HUES64 (cell line): Measurements from ENCODE around the gene ANTXRL.
"Not testable (repeated sequence)": the region's sequence is repeated elsewhere in the genome, so short reads cannot be mapped to it uniquely, and the experiment has no call there.

Source experiments
- H3K27ac ChIP-seq: 2 replicates; pipeline ENCODE4 v1.7.0; 2013; ENCODE audit warnings: low read depth, low read length, inconsistent platforms
- H3K27me3 ChIP-seq: 2 replicates; pipeline ENCODE4 v1.6.1; 2013; ENCODE audit warnings: mild to moderate bottlenecking, low read length; ENCODE audit not compliant: insufficient read depth
- H3K36me3 ChIP-seq: 2 replicates; pipeline ENCODE4 v1.6.1; 2013; ENCODE audit warnings: mild to moderate bottlenecking, low read length; ENCODE audit not compliant: insufficient read depth
- H3K4me1 ChIP-seq: 2 replicates; pipeline ENCODE4 v1.6.1; 2013; ENCODE audit warnings: mild to moderate bottlenecking, low read length, moderate library complexity; ENCODE audit not compliant: insufficient read depth
- H3K4me3 ChIP-seq: 2 replicates; pipeline ENCODE4 v1.5.1; 2013; ENCODE audit warnings: mild to moderate bottlenecking, low read length, moderate library complexity
- H3K9ac ChIP-seq: 2 replicates; pipeline ENCODE4 v1.6.1; 2013; ENCODE audit warnings: mild to moderate bottlenecking, low read depth, low read length
- H3K9me3 ChIP-seq: 2 replicates; pipeline ENCODE4 v1.6.1; 2013; ENCODE audit warnings: low read depth, low read length; ENCODE audit not compliant: insufficient read depth
- whole genome bisulfite sequencing: fragments of 150-250, 120-280 bp; methylation state at CpG from one replicate; pipeline ENCODE4 v1.1.7; 2013; ENCODE audit warnings: missing lambda C conversion rate; 5-methylcytosine and 5-hydroxymethylcytosine counted together

ANTXRL gene

DNA sequence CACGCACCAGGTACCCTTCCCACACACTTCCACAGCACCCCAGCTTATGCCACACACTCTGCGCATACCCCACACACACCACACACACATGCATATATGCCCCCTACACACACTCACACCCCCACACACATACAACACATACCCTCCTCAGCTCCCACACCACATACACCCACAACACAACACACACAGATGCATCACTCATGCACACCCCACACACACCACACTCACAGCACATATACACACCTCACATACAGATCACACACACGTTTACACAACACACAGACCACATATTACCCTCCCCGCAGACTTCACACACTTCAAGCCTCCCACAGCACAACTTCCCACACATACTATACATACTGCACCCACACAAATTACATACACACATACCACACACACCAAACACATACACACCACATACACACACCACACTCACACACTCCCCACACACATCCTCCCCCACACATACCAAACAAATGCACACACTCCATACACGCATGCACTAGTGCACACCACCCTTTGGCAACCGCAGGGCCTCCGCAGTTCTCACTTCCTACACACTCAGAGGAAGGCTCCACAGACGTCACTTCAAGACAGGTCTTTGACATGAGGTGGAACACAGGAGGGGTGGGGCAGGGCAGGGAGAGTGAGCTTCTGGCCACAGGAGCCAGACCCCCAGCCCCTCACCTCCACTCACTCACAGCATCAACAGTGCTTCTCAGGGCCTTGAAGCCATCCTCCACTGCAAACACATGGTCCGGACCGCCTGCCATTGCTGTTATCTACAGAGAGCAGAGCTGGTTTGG lies 18.5 kb upstream of the ANTXRL start:
- Histone ChIP-seq H3K4me3 (no peak overlapping the region), H3K9me3 (no peaks in the 10 kb centered on the region), H3K9ac (no peak overlapping the region), H3K36me3 (no peaks in the 10 kb centered on the region), H3K27me3 (no peaks in the 10 kb centered on the region), H3K4me1 (no peaks in the 10 kb centered on the region), H3K27ac (no peak overlapping the region)
- 60% methylated on average over 9 of the region's 10 CpGs for WGBS

DNA sequence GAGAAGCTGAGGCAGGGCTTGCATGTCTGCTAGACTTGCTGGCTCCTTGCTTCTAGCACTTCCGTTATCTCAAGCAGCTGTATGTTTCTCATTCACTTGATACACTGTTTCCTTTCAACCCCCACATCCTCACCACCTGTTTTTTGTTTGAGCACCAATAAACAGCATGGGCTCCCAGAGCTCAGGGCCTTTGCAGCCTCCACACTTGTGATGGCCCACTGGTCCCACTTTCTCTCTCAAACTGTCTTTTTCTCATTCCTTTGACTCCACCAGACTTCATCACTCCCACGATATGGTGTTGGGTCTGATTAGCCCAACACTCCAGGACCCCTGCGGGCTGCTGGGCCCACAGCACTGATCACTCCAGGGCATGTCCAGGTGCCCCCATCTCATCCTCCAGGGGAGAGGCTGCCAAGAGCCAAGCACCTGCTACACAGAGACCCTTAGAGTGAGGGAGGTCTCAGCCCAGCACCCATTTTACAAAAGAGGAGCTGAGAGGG lies 17.2 kb upstream of the ANTXRL start:
- WGBS, result 89% methylated on average over 3 of the region's 3 CpGs
- H3K27me3 ChIP-seq, H3K4me3 ChIP-seq, H3K36me3 ChIP-seq, H3K4me1 ChIP-seq, H3K9me3 ChIP-seq, H3K27ac ChIP-seq, H3K9ac ChIP-seq: not testable (repeated sequence)

GRCh38 chr10:46270086-46270811 lies 16.5 kb upstream of the ANTXRL start:
- Histone ChIP-seq H3K27me3 (no peaks in the 10 kb centered on the region), H3K9ac (no peak overlapping the region), H3K4me1 (no peaks in the 10 kb centered on the region), H3K4me3 (no peak overlapping the region), H3K9me3 (no peaks in the 10 kb centered on the region), H3K27ac (no peak overlapping the region), H3K36me3 (no peaks in the 10 kb centered on the region)
- 75% methylated on average over 6 of the region's 7 CpGs for WGBS

DNA sequence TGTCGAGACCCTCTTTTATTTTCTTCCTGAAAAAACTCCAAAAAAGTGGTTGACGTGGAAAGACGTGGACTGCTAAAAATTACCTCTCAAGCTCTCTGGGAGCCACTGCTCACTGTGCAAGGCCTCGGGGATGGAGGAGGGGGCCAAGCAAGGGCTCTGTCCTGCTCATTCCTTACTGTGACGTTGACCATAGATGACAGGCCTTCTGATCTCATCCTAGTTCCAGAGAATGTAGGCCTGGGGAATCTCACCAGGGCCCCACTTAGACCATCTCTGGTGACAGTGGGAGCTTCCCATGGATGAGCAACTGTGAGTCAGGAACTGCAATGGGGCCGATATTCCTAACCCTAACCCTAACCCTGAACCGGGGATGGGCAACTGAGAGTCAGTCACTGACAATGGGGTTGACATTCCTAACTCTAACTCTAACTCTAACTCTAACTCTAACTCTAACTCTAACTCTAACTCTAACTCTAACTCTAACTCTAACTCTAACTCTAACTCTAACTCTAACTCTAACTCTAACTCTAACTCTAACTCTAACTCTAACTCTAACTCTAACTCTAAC lies 15.8 kb upstream of the ANTXRL start:
- not testable (repeated sequence) for H3K27ac ChIP-seq, H3K36me3 ChIP-seq, H3K4me1 ChIP-seq, H3K27me3 ChIP-seq, H3K9me3 ChIP-seq, H3K9ac ChIP-seq, H3K4me3 ChIP-seq
- 94% methylated on average over 7 of the region's 7 CpGs for WGBS

DNA sequence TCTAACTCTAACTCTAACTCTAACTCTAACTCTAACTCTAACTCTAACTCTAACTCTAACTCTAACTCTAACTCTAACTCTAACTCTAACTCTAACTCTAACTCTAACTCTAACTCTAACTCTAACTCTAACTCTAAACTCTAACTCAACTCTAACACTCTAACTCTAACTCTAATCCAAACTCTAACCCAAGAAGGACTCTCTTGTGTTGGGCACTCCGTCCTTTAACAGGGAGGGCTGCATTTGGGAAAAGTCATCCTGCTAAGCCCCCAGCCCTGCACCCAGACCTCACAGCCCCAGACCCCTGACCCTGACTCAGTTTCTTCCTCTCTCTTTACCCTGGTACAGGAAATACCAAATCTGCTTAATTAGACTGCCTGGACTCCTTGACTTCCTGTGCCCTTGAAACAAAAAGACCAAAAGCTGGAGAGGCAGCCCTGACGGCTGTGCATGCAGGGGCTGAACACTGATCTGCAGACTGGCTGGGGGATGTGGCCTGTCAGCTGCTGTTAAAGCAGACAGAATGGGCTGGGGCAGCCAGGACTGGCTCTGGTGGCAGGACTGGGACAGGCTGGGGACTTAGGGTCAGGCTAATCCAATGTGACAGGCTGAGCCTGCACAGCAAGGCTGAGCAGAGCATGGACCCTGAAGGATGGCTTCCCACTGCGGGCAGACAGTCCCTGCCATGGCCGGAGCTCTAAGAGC lies 14.8 kb upstream of the ANTXRL start:
- 43% methylated on average over 4 of the region's 4 CpGs for WGBS
- H3K9ac ChIP-seq, H3K36me3 ChIP-seq, H3K4me3 ChIP-seq, H3K9me3 ChIP-seq, H3K27me3 ChIP-seq, H3K27ac ChIP-seq, H3K4me1 ChIP-seq: not testable (repeated sequence)

DNA sequence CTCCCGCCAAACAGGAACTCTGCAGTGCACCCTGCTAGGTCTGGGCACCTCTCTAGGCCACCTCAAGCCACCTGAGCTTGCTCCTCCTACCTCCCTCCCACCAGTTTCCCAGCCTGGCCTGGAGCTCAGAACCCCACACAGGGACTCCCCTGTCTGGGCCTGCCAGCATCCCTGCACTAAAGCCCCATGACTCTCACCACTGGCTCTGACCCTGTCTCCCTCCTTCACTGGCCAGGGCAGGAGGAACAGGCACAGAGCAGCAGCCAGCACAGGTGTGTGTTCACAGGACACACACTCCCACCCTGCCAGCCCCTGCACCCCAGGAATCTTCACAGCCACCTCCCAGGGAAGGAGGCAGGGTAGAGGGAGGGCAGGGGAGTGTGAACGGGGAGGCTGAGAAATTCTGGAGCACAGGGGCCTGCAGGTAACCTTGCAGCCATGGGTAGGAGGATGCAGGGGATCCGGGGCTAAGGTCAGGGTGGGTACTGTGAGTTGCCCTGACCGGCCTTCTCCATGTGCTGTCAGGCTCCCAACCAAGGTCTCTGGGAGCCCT lies 13.9 kb upstream of the ANTXRL start:
- no peak overlapping the region for H3K9ac ChIP-seq
- WGBS, result 64% methylated on average over 4 of the region's 4 CpGs
- H3K9me3 ChIP-seq, result no peaks in the 10 kb centered on the region
- H3K27me3 ChIP-seq, result peaks cover 2% of the 10 kb centered on the region; the same call in 1 of the 2 replicates
- H3K36me3 ChIP-seq, result no peaks in the 10 kb centered on the region
- no peaks in the 10 kb centered on the region for H3K4me1 ChIP-seq
- H3K4me3 ChIP-seq, result no peak overlapping the region
- H3K27ac ChIP-seq, result no peak overlapping the region

DNA sequence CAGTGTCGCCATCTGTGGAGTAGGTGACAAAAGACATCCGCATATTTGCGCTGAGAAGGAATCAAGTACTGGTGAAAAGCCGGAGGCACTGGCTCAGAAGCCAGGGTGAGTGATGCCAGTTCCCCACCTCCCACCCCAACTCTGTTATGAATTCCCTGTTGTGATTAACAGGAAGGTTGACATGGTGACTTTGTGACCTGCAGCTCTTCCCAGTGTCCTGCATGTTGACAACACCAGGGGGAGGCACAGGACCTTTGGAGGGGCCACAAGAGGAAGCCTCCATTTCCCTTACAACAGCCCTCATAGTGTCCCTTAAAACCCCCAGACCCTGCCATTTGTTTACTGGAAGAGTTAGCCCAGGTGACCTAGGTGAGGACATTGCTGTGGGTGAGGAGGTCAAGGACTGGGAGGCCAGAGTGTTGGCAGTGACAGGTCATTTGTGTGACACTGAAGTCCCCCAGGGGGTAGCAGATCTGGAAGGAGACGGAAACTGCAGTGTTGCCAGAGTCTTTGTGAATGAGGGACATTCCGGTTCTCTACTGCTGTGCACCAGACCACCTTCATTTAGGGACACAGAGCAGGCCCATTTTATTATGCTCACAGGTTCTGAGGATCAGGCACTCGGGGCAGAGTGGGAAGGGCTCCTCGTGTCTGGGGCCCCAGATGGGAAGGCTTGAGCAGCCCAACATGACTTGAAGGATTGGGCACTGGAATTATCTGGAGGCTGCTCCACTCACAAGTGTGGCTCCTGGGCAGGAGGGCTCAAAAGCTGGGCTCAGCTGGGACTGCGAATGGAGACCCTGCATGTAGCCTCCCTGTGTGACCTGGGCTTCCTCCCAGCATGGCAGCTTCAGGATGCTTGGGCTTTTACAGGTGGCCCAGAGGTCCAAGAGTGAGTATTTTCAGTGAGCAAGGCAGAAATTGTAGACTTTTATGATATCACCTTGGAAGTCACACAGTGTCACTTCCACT lies 13.0 kb upstream of the ANTXRL start:
- 80% methylated on average over 9 of the region's 9 CpGs for WGBS
- peaks cover 3% of the 10 kb centered on the region; the same call in 1 of the 2 replicates for H3K27me3 ChIP-seq
- H3K4me1 ChIP-seq, result no peaks in the 10 kb centered on the region
- H3K27ac ChIP-seq, result no peak overlapping the region
- H3K36me3 ChIP-seq, result no peaks in the 10 kb centered on the region
- H3K9me3 ChIP-seq, result no peaks in the 10 kb centered on the region
- H3K4me3 ChIP-seq, result no peak overlapping the region
- no peak overlapping the region for H3K9ac ChIP-seq

GRCh38 chr10:46277840-46278239 lies 9.0 kb upstream of the ANTXRL start:
- Histone ChIP-seq H3K27me3 (peaks cover 29% of the 10 kb centered on the region), H3K27ac (no peak overlapping the region), H3K9ac (no peak overlapping the region), H3K9me3 (no peaks in the 10 kb centered on the region), H3K36me3 (no peaks in the 10 kb centered on the region), H3K4me1 (no peaks in the 10 kb centered on the region), H3K4me3 (no peak overlapping the region)
- 91% methylated on average over 2 of the region's 2 CpGs for WGBS

DNA sequence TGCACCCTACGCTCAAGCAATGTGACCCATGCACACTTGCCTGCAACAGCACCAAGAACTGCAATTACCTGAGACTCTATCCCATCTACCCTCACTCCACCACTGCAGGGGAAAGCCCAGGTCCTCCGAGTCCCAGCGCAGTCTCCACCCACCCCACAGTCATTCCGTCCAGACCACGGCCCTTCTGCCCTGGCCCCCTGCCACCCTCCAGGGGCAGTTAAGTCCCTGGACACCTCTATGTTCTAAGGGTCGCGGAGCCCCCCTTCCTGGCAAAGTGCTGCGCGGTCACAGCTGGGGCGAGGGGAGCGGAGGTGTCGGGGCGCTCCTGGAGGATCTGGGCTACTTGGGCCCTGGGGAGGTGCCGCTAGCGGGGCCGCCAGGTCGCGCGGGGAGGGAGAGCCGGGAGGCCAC lies 4.4 kb upstream of the ANTXRL start:
- 7% methylated on average over 20 of the region's 20 CpGs for WGBS

More for the DNA sequence above, 4.4 kb upstream of the ANTXRL start:
- not testable (repeated sequence) for H3K9me3 ChIP-seq, H3K27ac ChIP-seq, H3K9ac ChIP-seq, H3K4me1 ChIP-seq, H3K36me3 ChIP-seq
- H3K4me3 ChIP-seq, result peak overlapping the region; percentile 63
- H3K27me3 ChIP-seq, result peaks cover 71% of the 10 kb centered on the region
